ENCODE measurements around the gene FREM1. TPM values are rescaled to one million over a fixed set of nuclear protein-coding genes. Genes with fewer than 3 reads are reported as not detected.

Gene FREM1
- total RNA-seq, 1 experiment from 2014 or later = 1.2 TPM

DNA sequence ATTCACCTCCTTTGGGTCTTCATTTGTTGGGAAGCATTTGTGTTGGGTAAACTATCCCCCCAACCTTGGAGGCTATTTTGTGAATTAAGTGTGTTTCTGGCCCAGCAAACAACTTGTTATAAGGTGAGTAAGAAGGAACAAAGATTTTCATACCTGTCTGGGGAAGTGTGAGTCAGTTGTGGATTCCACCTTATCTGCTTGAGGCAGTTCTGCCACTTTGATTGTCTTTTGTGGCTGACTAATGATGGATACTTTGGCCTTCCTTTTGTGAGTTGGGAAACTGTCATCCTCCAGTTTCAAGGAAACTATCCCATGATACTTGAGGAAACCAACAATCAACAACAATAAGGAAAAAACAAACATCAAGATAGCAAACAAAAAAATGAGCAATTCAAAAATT, 163.1 kb downstream of the FREM1 start:
- H3K4me1 ChIP-seq (ENCODE audit: insufficient read depth, low read length) = peaks cover 6% of the 10 kb centered on the region; the same call in 1 of the 2 replicates
- no peak overlapping the region for H3K9ac ChIP-seq (ENCODE audit: low read length)
- H3F3A ChIP-seq (ENCODE audit: low read length, unreplicated experiment) = no peaks in the 10 kb centered on the region
- intact Hi-C loops (cut with micrococcal nuclease) = no loop called here
- no peak overlapping the region for H3K4me3 ChIP-seq (ENCODE audit: low read length)
- H4K20me1 ChIP-seq (ENCODE audit: low read length) = no peaks in the 10 kb centered on the region
- H3K27ac ChIP-seq (ENCODE audit: low read length) = no peak overlapping the region
- H3K9me2 ChIP-seq (replicated peaks; ENCODE audit: low read length) = no peaks in the 10 kb centered on the region
- no TSS peak for BruUV-seq (replicated peaks)
- no peaks in the 10 kb centered on the region for H3K9me3 ChIP-seq (ENCODE audit: low read length)
- H3K27me3 ChIP-seq (ENCODE audit: low read length) = no peaks in the 10 kb centered on the region
- DNase-seq = peak; percentile 59
- H3K36me3 ChIP-seq (ENCODE audit: low read depth, low read length) = no peaks in the 10 kb centered on the region
- H2AFZ ChIP-seq (ENCODE audit: low read length) = no peak overlapping the region
- no peaks in the 10 kb centered on the region for H3K79me2 ChIP-seq (ENCODE audit: low read length)
- H3K4me2 ChIP-seq (ENCODE audit: low read length) = no peak overlapping the region
- no peak for ATAC-seq
- TF ChIP-seq CTCF (conservative IDR thresholded peaks at IDR 0.05; ENCODE audit: low read depth, low read length) (no peak), EZH2 (IDR thresholded peaks at IDR 0.05; ENCODE audit: low read length, unreplicated experiment) (no peak)
- POLR2A ChIA-PET (ENCODE audit: unreplicated experiment) = no interaction called here
- CTCF ChIA-PET = no interaction called here

DNA sequence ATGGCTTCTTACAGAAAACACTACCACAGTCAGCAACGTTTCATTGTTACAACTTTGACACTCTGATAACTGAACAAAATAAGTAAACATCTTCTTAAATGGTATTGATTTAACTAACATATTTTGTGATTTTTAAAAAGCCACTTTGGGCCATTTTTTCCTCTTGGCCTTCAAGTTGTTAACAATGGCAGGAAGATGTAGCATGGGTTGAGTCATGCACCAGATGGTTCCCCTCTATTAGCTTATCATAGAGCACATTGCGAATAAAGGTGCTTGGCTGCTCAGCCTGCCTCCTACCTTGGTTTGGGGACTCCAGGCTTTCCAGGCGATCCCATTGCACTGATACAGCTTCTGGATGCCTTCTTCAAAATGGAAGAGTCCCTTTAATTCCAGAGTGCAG, 163.6 kb downstream of the FREM1 start:
- Histone ChIP-seq H3K9me2 (replicated peaks; ENCODE audit: low read length) (no peaks in the 10 kb centered on the region), H3K36me3 (ENCODE audit: low read depth, low read length) (no peaks in the 10 kb centered on the region), H3K4me2 (ENCODE audit: low read length) (no peak overlapping the region), H3K4me1 (ENCODE audit: insufficient read depth, low read length) (peaks cover 6% of the 10 kb centered on the region; the same call in 1 of the 2 replicates), H3K79me2 (ENCODE audit: low read length) (no peaks in the 10 kb centered on the region), H4K20me1 (ENCODE audit: low read length) (no peaks in the 10 kb centered on the region), H3K27me3 (ENCODE audit: low read length) (no peaks in the 10 kb centered on the region), H3K9me3 (ENCODE audit: low read length) (no peaks in the 10 kb centered on the region), H3K27ac (ENCODE audit: low read length) (no peak overlapping the region), H3F3A (ENCODE audit: low read length, unreplicated experiment) (no peaks in the 10 kb centered on the region), H3K4me3 (ENCODE audit: low read length) (no peak overlapping the region), H3K9ac (ENCODE audit: low read length) (no peak overlapping the region), H2AFZ (ENCODE audit: low read length) (no peak overlapping the region)
- no peak for DNase-seq
- intact Hi-C loops (cut with micrococcal nuclease) = no loop called here
- BruUV-seq (replicated peaks) = no TSS peak
- TF ChIP-seq EZH2 (IDR thresholded peaks at IDR 0.05; ENCODE audit: low read length, unreplicated experiment) (no peak), EZH2phosphoT487 (IDR thresholded peaks at IDR 0.05; ENCODE audit: borderline replicate concordance, low read length) (no peak), CTCF (conservative IDR thresholded peaks at IDR 0.05; ENCODE audit: low read depth, low read length) (no peak)
- ChIA-PET POLR2A (ENCODE audit: unreplicated experiment) (no interaction called here), CTCF (no interaction called here)
- ATAC-seq = no peak

- no peaks in the 10 kb centered on the region for H3K27me3 ChIP-seq (ENCODE audit: low read length)
- H3K27ac ChIP-seq (ENCODE audit: low read length) = no peak overlapping the region
- no peak overlapping the region for H3K4me3 ChIP-seq (ENCODE audit: low read length)
- H3K4me2 ChIP-seq (ENCODE audit: low read length) = no peak overlapping the region
- no TSS peak for BruUV-seq (replicated peaks)
- intact Hi-C loops (cut with micrococcal nuclease) = no loop called here
- no peaks in the 10 kb centered on the region for H3K36me3 ChIP-seq (ENCODE audit: low read depth, low read length)
- H4K20me1 ChIP-seq (ENCODE audit: low read length) = no peaks in the 10 kb centered on the region
- no peaks in the 10 kb centered on the region for H3K9me3 ChIP-seq (ENCODE audit: low read length)
- ChIA-PET POLR2A (ENCODE audit: unreplicated experiment) (no interaction called here), CTCF (no interaction called here)
- ATAC-seq = no peak
- no peaks in the 10 kb centered on the region for H3F3A ChIP-seq (ENCODE audit: low read length, unreplicated experiment)
- no peak overlapping the region for H3K9ac ChIP-seq (ENCODE audit: low read length)
- no peaks in the 10 kb centered on the region for H3K9me2 ChIP-seq (replicated peaks; ENCODE audit: low read length)
- TF ChIP-seq EZH2 (IDR thresholded peaks at IDR 0.05; ENCODE audit: low read length, unreplicated experiment) = no peak
- no peak for TF ChIP-seq EZH2phosphoT487 (IDR thresholded peaks at IDR 0.05; ENCODE audit: borderline replicate concordance, low read length)
- TF ChIP-seq CTCF (conservative IDR thresholded peaks at IDR 0.05; ENCODE audit: low read depth, low read length) = no peak
- DNase-seq = no peak
- no peak overlapping the region for H2AFZ ChIP-seq (ENCODE audit: low read length)
- peaks cover 6% of the 10 kb centered on the region; the same call in 1 of the 2 replicates for H3K4me1 ChIP-seq (ENCODE audit: insufficient read depth, low read length)
- no peaks in the 10 kb centered on the region for H3K79me2 ChIP-seq (ENCODE audit: low read length)
These were observed 165.5 kb downstream of the FREM1 start for GRCh38 chr9:14744768-14745167.

Data from PC-3 (cell line).